K562 (cell line): Measurements from ENCODE around the gene TMC1. TPM values are rescaled to one million over a fixed set of nuclear protein-coding genes. Genes with fewer than 3 reads are reported as not detected.

ENCODE experiments used
- ATAC-seq: fragments of 200-7000 bp; cut with Tn5 transposase; 3 replicates; pipeline ENCODE4 v1.9.1; 2020; ENCODE audit warnings: moderate library complexity
- BruUV-seq: library from RNA; stranded (reverse); fragments of 400-500 nt; replicated peaks from 2 replicates; lab custom pipeline; 2021; lab: Mats Ljungman, UMichigan
- CTCF ChIA-PET: fragments of 300-600 bp; formaldehyde crosslinking; extraction: SDS; loops from one replicate; lab custom pipeline; 2021; ENCODE audit warnings: low intra/inter-chr PET ratio; lab: Yijun Ruan, JAX
- POLR2A ChIA-PET: fragments of 300-600, 350-650 bp; sonication (Branson Sonifier 250); formaldehyde crosslinking; extraction: SDS; loops from one replicate; lab custom pipeline; 2021; ENCODE audit warnings: antibody characterized with exemption, inconsistent platforms; lab: Yijun Ruan, JAX
- DNase-seq, 4 experiments: peaks; one replicate each; pipeline versions ENCODE4 v3.0.0 to v3.0.0-alpha.2; 2011 to 2018; ENCODE audit warnings: low spot score in 3 of 4, mixed read lengths in 3 of 4; ENCODE audit errors: extremely low read depth in 1 of 4
- FAIRE-seq: peaks from 2 replicates; lab custom pipeline; 2011; peaks lifted over from hg19 to GRCh38; lab: Jason Lieb, UNC
- H2AFZ ChIP-seq: 2 replicates; pipeline ENCODE4 v1.6.0; 2011; ENCODE audit warnings: low read depth, low read length, control low read depth, inconsistent platforms
- H3K27ac ChIP-seq: fragments of 200-600 bp; 3 replicates; pipeline ENCODE4 v1.8.0; 2011; ENCODE audit warnings: low read depth, mild to moderate bottlenecking, control low read depth, inconsistent platforms, low read length, moderate library complexity, mixed read lengths; ENCODE audit errors: extremely low read depth
- H3K27me3 ChIP-seq, 2 experiments: fragments of 300-600 bp in 1 of 2; 2 replicates in 1 of 2; 3 replicates in 1 of 2; pipeline versions ENCODE4 v1.6.0 to v1.8.0; 2011; ENCODE audit warnings: inconsistent platforms in 2 of 2, low read length in 2 of 2, mild to moderate bottlenecking in 1 of 2, mixed read lengths in 1 of 2, moderate library complexity in 1 of 2; ENCODE audit not compliant: control insufficient read depth in 2 of 2, insufficient read depth in 2 of 2
- H3K36me3 ChIP-seq: fragments of 300-600 bp; 3 replicates; pipeline ENCODE4 v1.8.0; 2011; ENCODE audit warnings: mild to moderate bottlenecking, low read length, inconsistent platforms; ENCODE audit not compliant: control insufficient read depth, insufficient read depth
- H3K4me1 ChIP-seq, 2 experiments: fragments of 200-600 bp in 1 of 2; replicated peaks in 1 of 2; 2 replicates in 1 of 2; 3 replicates in 1 of 2; pipeline versions ENCODE4 v1.5.1 to v1.8.0; 2011; ENCODE audit warnings: inconsistent platforms in 2 of 2, low read length in 2 of 2, mild to moderate bottlenecking in 1 of 2, mixed read lengths in 1 of 2, moderate library complexity in 1 of 2; ENCODE audit not compliant: control insufficient read depth in 2 of 2, insufficient read depth in 2 of 2
- H3K4me2 ChIP-seq: 2 replicates; pipeline ENCODE4 v1.6.1; 2011; ENCODE audit warnings: low read length, control low read depth, inconsistent platforms, mixed read lengths; ENCODE audit not compliant: insufficient read depth
- H3K4me3 ChIP-seq: fragments of 200-600 bp; sonication (generic), shearing (Covaris generic); 2 replicates; pipeline ENCODE4 v1.5.1; 2016; ENCODE audit warnings: control low read depth, inconsistent platforms
- H3K79me2 ChIP-seq: fragments of 200-600 bp; 3 replicates; pipeline ENCODE4 v1.8.0; 2011; ENCODE audit warnings: low read length, inconsistent platforms; ENCODE audit not compliant: control insufficient read depth, insufficient read depth
- H3K9ac ChIP-seq, 2 experiments: 2 replicates each; pipeline versions ENCODE4 v1.6.0 to v1.6.1; 2011; ENCODE audit warnings: low read depth in 2 of 2, low read length in 2 of 2, control low read depth in 1 of 2, inconsistent platforms in 1 of 2, mild to moderate bottlenecking in 1 of 2, mixed read lengths in 1 of 2; ENCODE audit not compliant: insufficient read depth in 1 of 2
- H3K9me1 ChIP-seq: one replicate; pipeline ENCODE4 v1.6.0; 2011; ENCODE audit warnings: inconsistent platforms, mild to moderate bottlenecking, low read length, moderate library complexity; ENCODE audit not compliant: control insufficient read depth, insufficient read depth
- H3K9me3 ChIP-seq: replicated peaks from 2 replicates; pipeline ENCODE4 v1.5.1; 2011; ENCODE audit warnings: low read depth, low read length, inconsistent platforms; ENCODE audit not compliant: control insufficient read depth, insufficient read depth
- H4K20me1 ChIP-seq: replicated peaks from 2 replicates; pipeline ENCODE4 v1.6.1; 2011; ENCODE audit warnings: low read length, inconsistent platforms, mixed read lengths; ENCODE audit not compliant: control insufficient read depth, insufficient read depth
- ARID2 ChIP-seq: fragments of 450-650 bp; IDR thresholded peaks from 2 replicates; pipeline ENCODE4 v1.6.1; 2017; ENCODE audit warnings: antibody characterized with exemption, mild to moderate bottlenecking
- ARID4B ChIP-seq: sonication (generic); formaldehyde crosslinking; IDR thresholded peaks from 2 replicates; pipeline ENCODE4 v1.8.0; 2022; ENCODE audit warnings: mild to moderate bottlenecking, missing genetic modification reagents
- BCL6 ChIP-seq: fragments of 250-450 bp; sonication (Bioruptor Pico); IDR thresholded peaks from 2 replicates; pipeline ENCODE4 v1.4.0; 2020
- C11orf30 ChIP-seq: fragments of 450-650 bp; IDR thresholded peaks from 2 replicates; pipeline ENCODE4 v1.6.1; 2016; ENCODE audit warnings: low read depth, mild to moderate bottlenecking
- KLF6 ChIP-seq: fragments of 250-450 bp; sonication (Bioruptor Pico); IDR thresholded peaks from 2 replicates; pipeline ENCODE4 v1.4.0; 2020; ENCODE audit warnings: mild to moderate bottlenecking, moderate library complexity, borderline replicate concordance
- MCM7 ChIP-seq, 2 experiments: fragments of 450-650 bp; IDR thresholded peaks; 2 replicates each; pipeline ENCODE4 v1.6.1; 2016 to 2018
- NCOA1 ChIP-seq: fragments of 450-650 bp; IDR thresholded peaks from 2 replicates; pipeline ENCODE4 v1.6.1; 2016; ENCODE audit warnings: low read depth
- RAD21 ChIP-seq, 2 experiments: fragments of 250-450 bp in 1 of 2; fragments of 450-650 bp in 1 of 2; sonication (Bioruptor Pico) in 1 of 2; formaldehyde crosslinking in 1 of 2; IDR thresholded peaks in 1 of 2; conservative IDR thresholded peaks in 1 of 2; 2 replicates each; pipeline versions ENCODE4 v1.4.0 to v1.8.0; 2020 to 2022; ENCODE audit warnings: mild to moderate bottlenecking in 2 of 2, moderate library complexity in 1 of 2
- SMAD2 ChIP-seq: fragments of 150-350 bp; IDR thresholded peaks from 2 replicates; pipeline ENCODE4 v1.6.1; 2014; ENCODE audit warnings: low read depth, mild to moderate bottlenecking, low read length
- SRSF3 ChIP-seq: fragments of 200-400 bp; formaldehyde crosslinking; IDR thresholded peaks from 2 replicates; pipeline ENCODE4 v1.6.1; 2016; ENCODE audit warnings: mild to moderate bottlenecking, low read length, moderate library complexity; ENCODE audit not compliant: insufficient read depth
- TSC22D4 ChIP-seq: fragments of 450-650 bp; IDR thresholded peaks from 2 replicates; pipeline ENCODE4 v1.6.1; 2016; ENCODE audit warnings: missing genetic modification characterization, missing biosample characterization, control low read depth
- ZBTB1 ChIP-seq: sonication (generic); formaldehyde crosslinking; IDR thresholded peaks from 2 replicates; pipeline ENCODE4 v1.8.1; 2023; ENCODE audit warnings: missing genetic modification reagents, low read depth, mild to moderate bottlenecking, borderline replicate concordance
- ZNF212 ChIP-seq: fragments of 450-650 bp; formaldehyde crosslinking; IDR thresholded peaks from 2 replicates; pipeline ENCODE4 v1.4.0; 2020; ENCODE audit warnings: mild to moderate bottlenecking
- ZNF79 ChIP-seq: fragments of 250-450 bp; sonication (Bioruptor Pico); IDR thresholded peaks from 2 replicates; pipeline ENCODE4 v1.4.0; 2020; ENCODE audit warnings: low read depth, mild to moderate bottlenecking, moderate library complexity
- WGBS: fragments of 100-300 bp; shearing (Covaris generic); methylation state at CpG from one replicate; pipeline ENCODE4 v1.1.6; 2016; ENCODE audit warnings: low coverage, mixed read lengths; ENCODE audit not compliant: insufficient coverage; ENCODE audit errors: missing lambda C conversion rate; 5-methylcytosine and 5-hydroxymethylcytosine counted together
- in situ Hi-C: fragments of 300-500 bp; cut with MboI; formaldehyde crosslinking; loops from 4 replicates; pipeline ENCODE4 v1.15.0; 2018; ENCODE audit warnings: inconsistent platforms, mixed read lengths
- intact Hi-C: fragments of 100-400 bp; cut with micrococcal nuclease; formaldehyde crosslinking; loops from 2 replicates; pipeline ENCODE4 v1.14.2; 2022
- polyA plus RNA-seq, 8 experiments: library from polyadenylated mRNA; depleted of rRNA in 4 of 8; stranded (reverse) in 5 of 8; unstranded in 3 of 8; fragments of >200 nt; fragmentation: Nextera tagmentation in 2 of 8; fragmentation: Illumina TruSeq in 1 of 8; extraction: Ambion mirVana in 2 of 8; extraction: Trizol in 1 of 8; gene quantifications; 2 replicates each; pipeline versions ENCODE4 v1.2.1 to v1.2.3, GENCODE V29; 2011 to 2014; ENCODE audit warnings: inconsistent platforms in 1 of 8, missing spikeins in 1 of 8
- total RNA-seq, 7 experiments: library from RNA; depleted of rRNA in 6 of 7; stranded (reverse); fragments of >200 nt in 6 of 7; fragmentation: Illumina TruSeq in 2 of 7; extraction: Trizol in 2 of 7; gene quantifications; 2 replicates each; pipeline versions ENCODE4 v1.2.1 to v1.2.3, GENCODE V29; 2011 to 2021; ENCODE audit warnings: low replicate concordance in 1 of 7
- TF ChIP-seq, protein P1 (sequence below): fragments of 450-650 bp; conservative IDR thresholded peaks from 2 replicates; pipeline ENCODE4 v1.6.1; 2016; ENCODE audit warnings: missing genetic modification characterization, low read depth, mild to moderate bottlenecking, missing compliant biosample characterization, moderate library complexity

Gene TMC1
- total and polyA plus RNA-seq, 9 of the 15 experiments (the other 6 are each of a cell fraction or from before 2014, with no cell fraction given) = 0.10 to 0.15 TPM; not detected in 7

DNA sequence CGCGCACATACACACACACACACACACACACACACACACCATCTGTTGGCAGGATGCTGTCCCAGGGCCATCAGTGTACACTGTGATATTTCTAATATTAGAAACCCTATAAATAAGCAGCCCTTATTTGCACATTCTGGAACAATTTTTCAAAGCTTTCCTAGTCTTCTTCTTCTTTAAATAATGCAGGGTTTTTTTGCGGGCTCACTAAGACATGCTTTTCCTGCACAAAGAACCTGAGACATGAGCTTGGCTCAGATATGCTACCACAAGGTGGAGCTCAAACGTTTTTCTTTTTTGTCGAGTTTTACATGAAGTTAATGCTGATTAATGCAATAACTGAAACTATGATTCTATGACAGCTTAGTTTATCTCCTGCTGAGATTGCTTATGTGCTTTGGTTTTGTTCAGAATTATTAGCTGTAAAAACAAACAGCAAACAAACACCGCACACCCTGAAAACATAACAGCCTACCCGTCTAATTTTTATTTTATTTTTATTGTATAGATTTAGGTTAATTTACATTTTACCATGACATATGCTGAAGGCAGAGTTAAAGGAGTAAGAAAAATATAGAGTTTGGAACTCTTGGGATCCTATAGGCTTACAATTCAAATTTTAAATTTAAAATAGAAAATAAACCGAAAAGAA, 335.7 kb downstream of the TMC1 start:
- whole genome bisulfite sequencing = 40% methylated on average over 7 of the region's 8 CpGs
- Histone ChIP-seq H3K4me3 (no peak overlapping the region), H3K27me3 (no peaks in the 10 kb centered on the region), H3K4me2 (no peak overlapping the region), H3K79me2 (no peaks in the 10 kb centered on the region), H3K27ac (peak overlapping the region; percentile 86; the same call in 2 of the 3 replicates), H3K9me1 (no peaks in the 10 kb centered on the region), H2AFZ (peak overlapping the region; percentile 90), H3K9ac (0 out of 4 replicates have a peak overlapping the region, but pooled peaks of 1 of the 2 experiments have one; percentile 17), H4K20me1 (no peaks in the 10 kb centered on the region), H3K36me3 (no peaks in the 10 kb centered on the region), H3K9me3 (no peaks in the 10 kb centered on the region), H3K4me1 (peaks cover 0 to 18% of the 10 kb centered on the region in 2 experiments; a peak in 4 of 5 replicates)
- peak; percentile 69 for FAIRE-seq
- intact Hi-C loops = loop anchor here (5.0 kb wide), 3 partner anchors 105 to 325 kb away; no protein-coding TSS in a partner anchor
- ChIA-PET CTCF (interaction anchor here (0.7 to 1.0 kb wide), 3 partner anchors 14 to 225 kb away, joined by 3 to 5 read pairs (median 3); no protein-coding TSS in a partner anchor), POLR2A (interaction anchor here (0.6 to 1.3 kb wide), 3 partner anchors 221 to 580 kb away, joined by 3 to 5 read pairs (median 4); partner anchors contain the start of gene ANXA1)
- peak; percentile 11 to 71 (median 26) for DNase-seq
- in situ Hi-C loops = loop anchor here (5.0 kb wide), 1 partner anchor 230 kb away; no protein-coding TSS in a partner anchor
- peak; percentile 82 for ATAC-seq
- no TSS peak for BruUV-seq
- TF ChIP-seq MCM7 (IDR thresholded peaks at IDR 0.05) (no peak), KLF6 (CRISPR knock-in tag) (no peak), NCOA1 (no peak), BCL6 (no peak), ZNF79 (CRISPR knock-in tag) (no peak), TSC22D4 (tag) (no peak), C11orf30 (peak; percentile 90), SRSF3 (no peak), SMAD2 (no peak), ZNF212 (no peak), ARID4B (no peak), ARID2 (no peak), ZBTB1 (no peak), RAD21 (CRISPR knock-in tag; conservative IDR thresholded peaks at IDR 0.05 in 1 of 2, IDR thresholded peaks at IDR 0.05 in 1 of 2) (peak; percentile 50 to 69)
- TF ChIP-seq, protein P1, sequence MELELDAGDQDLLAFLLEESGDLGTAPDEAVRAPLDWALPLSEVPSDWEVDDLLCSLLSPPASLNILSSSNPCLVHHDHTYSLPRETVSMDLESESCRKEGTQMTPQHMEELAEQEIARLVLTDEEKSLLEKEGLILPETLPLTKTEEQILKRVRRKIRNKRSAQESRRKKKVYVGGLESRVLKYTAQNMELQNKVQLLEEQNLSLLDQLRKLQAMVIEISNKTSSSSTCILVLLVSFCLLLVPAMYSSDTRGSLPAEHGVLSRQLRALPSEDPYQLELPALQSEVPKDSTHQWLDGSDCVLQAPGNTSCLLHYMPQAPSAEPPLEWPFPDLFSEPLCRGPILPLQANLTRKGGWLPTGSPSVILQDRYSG (tag) = no peak
